Osteocyte (in vitro differentiated cells): ENCODE measurements around the gene DUSP2. TPM values are rescaled to one million over a fixed set of nuclear protein-coding genes. Genes with fewer than 3 reads are reported as not detected.

Experiments used
- DNase-seq: peaks from one replicate; pipeline ENCODE4 v3.0.0; 2021; ENCODE audit warnings: mixed read lengths; ENCODE audit not compliant: unreplicated experiment; ENCODE audit errors: extremely low spot score
- H3K27ac Mint-ChIP-seq: one replicate; pipeline ENCODE4 v1.8.0; 2021; ENCODE audit warnings: mild to moderate bottlenecking, mixed read lengths; ENCODE audit not compliant: unreplicated experiment
- H3K27me3 Mint-ChIP-seq: one replicate; pipeline ENCODE4 v1.8.0; 2021; ENCODE audit warnings: mixed read lengths; ENCODE audit not compliant: unreplicated experiment
- H3K36me3 Mint-ChIP-seq: one replicate; pipeline ENCODE4 v1.8.0; 2021; ENCODE audit warnings: mixed read lengths; ENCODE audit not compliant: unreplicated experiment
- H3K4me1 Mint-ChIP-seq: one replicate; pipeline ENCODE4 v1.8.0; 2021; ENCODE audit warnings: mixed read lengths; ENCODE audit not compliant: unreplicated experiment
- H3K4me3 Mint-ChIP-seq: one replicate; pipeline ENCODE4 v1.8.0; 2021; ENCODE audit warnings: mild to moderate bottlenecking, moderate library complexity, mixed read lengths; ENCODE audit not compliant: unreplicated experiment
- H3K9me3 Mint-ChIP-seq: one replicate; pipeline ENCODE4 v1.8.0; 2021; ENCODE audit warnings: mixed read lengths; ENCODE audit not compliant: unreplicated experiment
- total RNA-seq: library from RNA; stranded (reverse); gene quantifications from 2 replicates; pipeline ENCODE4 v1.2.1, GENCODE V29; 2021
- TF ChIP-seq, protein P1 (sequence below): fragments of 200-600 bp; sonication (generic); IDR thresholded peaks from 2 replicates; pipeline ENCODE4 v1.5.0; 2021; ENCODE audit warnings: antibody characterized with exemption, mild to moderate bottlenecking, moderate library complexity

Gene DUSP2
- total RNA-seq, 1 donor from 2014 or later: 0.78 TPM

DNA sequence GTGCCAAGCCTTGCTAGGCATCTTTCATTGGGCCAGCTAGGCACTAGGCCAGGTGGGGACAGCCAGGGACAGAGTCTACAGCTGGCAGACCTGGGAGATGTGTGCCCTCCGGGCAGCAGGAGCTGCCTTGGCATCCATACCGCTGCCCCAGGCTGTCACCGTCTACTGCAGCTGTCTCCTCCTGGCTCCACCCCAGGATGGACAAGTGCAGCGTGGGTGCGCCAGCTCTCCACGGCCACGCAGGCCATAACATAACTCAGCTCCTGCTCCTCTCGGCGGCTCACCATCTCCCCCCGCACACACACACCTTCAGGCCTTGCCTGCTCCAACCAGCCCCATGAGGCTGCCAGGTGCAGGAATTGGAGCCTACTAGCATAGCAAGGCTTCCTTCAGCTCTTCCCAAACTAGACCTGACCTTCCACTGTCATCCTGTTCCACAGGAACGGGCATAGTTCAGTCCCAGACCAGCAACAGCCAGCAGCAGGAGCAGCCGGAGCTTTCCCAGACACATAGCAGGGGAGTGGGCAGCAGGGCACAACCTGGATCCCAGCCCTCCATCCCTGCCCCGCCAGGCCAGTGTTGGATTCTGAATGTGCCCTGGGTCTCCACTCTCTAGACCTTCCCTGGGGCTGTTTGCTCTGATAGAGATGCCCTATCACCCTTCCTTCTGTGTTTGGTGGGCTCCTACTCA lies 26.4 kb downstream of the DUSP2 start:
- Mint-ChIP-seq H3K27ac (no peak overlapping the region), H3K36me3 (no peaks in the 10 kb centered on the region), H3K27me3 (peaks cover 42% of the 10 kb centered on the region), H3K4me1 (peaks cover 6% of the 10 kb centered on the region), H3K9me3 (no peaks in the 10 kb centered on the region), H3K4me3 (no peak overlapping the region)
- TF ChIP-seq, protein P1, sequence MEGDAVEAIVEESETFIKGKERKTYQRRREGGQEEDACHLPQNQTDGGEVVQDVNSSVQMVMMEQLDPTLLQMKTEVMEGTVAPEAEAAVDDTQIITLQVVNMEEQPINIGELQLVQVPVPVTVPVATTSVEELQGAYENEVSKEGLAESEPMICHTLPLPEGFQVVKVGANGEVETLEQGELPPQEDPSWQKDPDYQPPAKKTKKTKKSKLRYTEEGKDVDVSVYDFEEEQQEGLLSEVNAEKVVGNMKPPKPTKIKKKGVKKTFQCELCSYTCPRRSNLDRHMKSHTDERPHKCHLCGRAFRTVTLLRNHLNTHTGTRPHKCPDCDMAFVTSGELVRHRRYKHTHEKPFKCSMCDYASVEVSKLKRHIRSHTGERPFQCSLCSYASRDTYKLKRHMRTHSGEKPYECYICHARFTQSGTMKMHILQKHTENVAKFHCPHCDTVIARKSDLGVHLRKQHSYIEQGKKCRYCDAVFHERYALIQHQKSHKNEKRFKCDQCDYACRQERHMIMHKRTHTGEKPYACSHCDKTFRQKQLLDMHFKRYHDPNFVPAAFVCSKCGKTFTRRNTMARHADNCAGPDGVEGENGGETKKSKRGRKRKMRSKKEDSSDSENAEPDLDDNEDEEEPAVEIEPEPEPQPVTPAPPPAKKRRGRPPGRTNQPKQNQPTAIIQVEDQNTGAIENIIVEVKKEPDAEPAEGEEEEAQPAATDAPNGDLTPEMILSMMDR: no peak
- no peak for DNase-seq

DNA sequence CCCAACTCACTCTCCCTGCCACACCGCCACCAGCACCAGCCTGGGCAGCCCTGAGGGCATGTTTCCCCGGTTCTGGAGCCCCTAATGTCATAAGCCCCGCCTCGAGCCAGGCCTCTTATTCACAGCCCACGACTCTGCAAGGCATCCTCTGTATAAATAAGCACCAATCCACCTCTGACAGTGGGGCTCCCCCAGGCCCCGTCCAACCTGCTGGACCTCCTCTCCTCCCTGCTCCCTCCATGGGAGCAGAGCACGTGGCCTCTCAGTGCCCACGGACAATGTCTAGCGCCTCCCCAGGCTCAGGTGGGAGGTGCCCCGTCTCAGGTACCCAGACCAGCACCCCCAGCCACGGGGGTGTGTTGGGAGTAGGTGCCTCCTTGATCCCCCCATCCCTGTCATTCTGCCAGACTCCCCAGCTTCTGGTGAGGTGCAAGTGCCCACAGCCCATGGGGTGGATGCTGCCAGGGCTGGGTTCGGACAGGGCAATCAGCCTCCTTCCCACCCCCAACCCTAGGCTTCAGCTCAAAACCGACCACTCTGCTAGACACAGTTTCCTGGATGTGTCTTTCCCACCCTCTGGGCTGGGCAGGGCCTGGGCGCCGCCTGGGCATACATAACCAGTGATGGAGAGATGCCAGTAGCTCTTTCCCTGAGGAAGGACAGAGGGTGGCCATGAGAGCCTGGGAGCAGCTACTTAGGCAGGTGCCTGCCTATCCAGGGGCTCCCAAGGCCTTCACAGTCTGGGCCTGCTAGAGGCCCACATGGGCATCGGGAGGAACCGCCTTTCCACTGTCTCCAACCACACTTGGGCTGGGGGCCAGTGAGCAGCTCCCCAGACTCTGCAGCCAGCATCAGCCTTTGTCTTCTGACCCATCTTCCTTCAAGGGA lies 27.3 kb downstream of the DUSP2 start:
- peaks cover 6% of the 10 kb centered on the region for H3K4me1 Mint-ChIP-seq
- no peak for DNase-seq
- TF ChIP-seq, protein P1: no peak
- H3K9me3 Mint-ChIP-seq: no peaks in the 10 kb centered on the region
- peak overlapping the region; percentile 22 for H3K4me3 Mint-ChIP-seq
- no peak overlapping the region for H3K27ac Mint-ChIP-seq
- peaks cover 42% of the 10 kb centered on the region for H3K27me3 Mint-ChIP-seq
- no peaks in the 10 kb centered on the region for H3K36me3 Mint-ChIP-seq

DNA sequence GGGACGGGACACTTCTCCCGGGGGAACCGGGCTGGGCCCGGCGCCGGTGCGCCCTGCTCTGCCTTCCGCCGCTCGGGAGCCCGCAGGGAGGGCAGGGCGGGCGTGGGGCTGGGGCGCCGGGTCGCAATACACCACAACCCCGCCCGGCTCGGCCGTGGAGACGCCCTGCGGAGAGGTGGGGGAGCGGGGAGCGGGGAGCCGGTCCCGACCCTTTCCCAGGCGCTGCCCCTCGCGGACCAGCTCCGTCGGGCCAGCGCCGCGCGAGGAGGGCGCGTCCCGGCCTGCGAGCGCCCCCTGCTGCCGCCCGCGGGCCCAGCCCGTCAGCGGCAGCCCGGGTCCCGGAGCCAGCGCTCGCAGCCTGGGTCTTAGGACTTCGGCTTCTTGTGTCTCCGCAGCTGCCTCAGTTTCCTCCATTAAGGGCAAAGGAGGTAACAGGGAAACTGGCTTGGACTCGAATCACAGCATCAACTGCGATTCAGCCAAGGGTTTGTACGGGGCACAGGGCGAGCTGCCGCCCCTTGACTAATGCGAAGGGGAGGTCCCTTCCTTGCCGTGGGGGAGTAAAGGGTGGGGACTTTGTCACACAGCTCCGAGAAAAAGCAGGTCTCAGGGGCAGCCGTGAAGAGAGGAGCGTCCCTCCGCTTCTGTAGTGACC lies 28.2 kb downstream of the DUSP2 start:
- Mint-ChIP-seq H3K36me3 (no peaks in the 10 kb centered on the region), H3K27ac (no peak overlapping the region)

DNA sequence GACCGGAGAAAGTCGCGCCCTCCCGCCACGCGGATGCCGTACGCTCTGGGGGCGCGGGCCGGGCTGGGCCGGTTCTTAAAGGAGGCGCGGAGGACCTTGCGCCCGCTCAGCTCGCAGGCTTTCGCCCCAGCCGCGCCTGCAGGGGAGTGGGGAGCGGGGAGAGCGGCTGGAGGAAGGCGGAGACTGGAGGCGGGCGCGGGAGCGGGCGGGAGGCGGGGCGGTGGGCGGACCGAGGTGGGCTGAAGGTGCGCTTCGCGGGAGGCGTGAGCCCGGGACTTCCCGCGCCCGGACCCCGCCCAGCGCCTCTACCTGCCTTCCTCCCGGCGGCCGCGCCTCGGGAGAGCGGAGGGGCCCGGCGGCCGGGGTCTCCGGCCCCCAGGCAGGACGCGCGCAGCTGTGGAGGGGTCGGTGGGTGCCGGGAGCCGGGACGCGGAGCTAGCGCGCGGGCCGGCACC lies 28.8 kb downstream of the DUSP2 start, which contains the start of gene ADRA2B:
Gene ADRA2B (minus strand): TSS at position 148 of the 455 bp plus-strand sequence. CDS start 422 bp downstream, outside the sequence.
- H3K4me1 Mint-ChIP-seq: peaks cover 6% of the 10 kb centered on the region
- DNase-seq: no peak
- TF ChIP-seq, protein P1: no peak
- peak within 1 kb of the TSS; percentile 59 for H3K4me3 Mint-ChIP-seq
- H3K27me3 Mint-ChIP-seq: peaks cover 37% of the 10 kb centered on the region
- H3K36me3 Mint-ChIP-seq: no peaks in the 10 kb centered on the region
- no peak within 1 kb of the TSS for H3K27ac Mint-ChIP-seq
- no peaks in the 10 kb centered on the region for H3K9me3 Mint-ChIP-seq

More for the DNA sequence above, 28.2 kb downstream of the DUSP2 start:
- no peak for DNase-seq
- TF ChIP-seq, protein P1: peak; percentile 96
- Mint-ChIP-seq H3K4me3 (peak overlapping the region; percentile 22), H3K9me3 (no peaks in the 10 kb centered on the region), H3K4me1 (peaks cover 6% of the 10 kb centered on the region), H3K27me3 (peaks cover 42% of the 10 kb centered on the region)
